A673 (cell line): ENCODE results near the gene PCBD1. TPM values are rescaled to one million over a fixed set of nuclear protein-coding genes. Genes with fewer than 3 reads are reported as not detected.

ENCODE experiments used
- BruUV-seq: library from RNA; stranded (reverse); fragments of 400-500 nt; replicated peaks from 2 replicates; lab custom pipeline; 2021; lab: Mats Ljungman, UMichigan
- CTCF ChIA-PET: fragments of 300-600 bp; sonication (Branson Sonifier 250); formaldehyde crosslinking; loops from one replicate; lab custom pipeline; 2022; ENCODE audit warnings: antibody characterized with exemption; lab: Charles Lee
- POLR2A ChIA-PET: fragments of 300-600 bp; sonication (Branson Sonifier 250); formaldehyde crosslinking; loops from one replicate; lab custom pipeline; 2022; ENCODE audit warnings: antibody characterized with exemption; ENCODE audit not compliant: low non-redundant PET; lab: Charles Lee
- DNase-seq: peaks from one replicate; pipeline ENCODE4 v3.0.0-alpha.2; 2015; ENCODE audit warnings: low spot score
- H3K27ac ChIP-seq: fragments of 200-600 bp; sonication (generic); 2 replicates; pipeline ENCODE4 v1.5.1; 2016; ENCODE audit warnings: mixed run types, low read depth, mild to moderate bottlenecking, mixed read lengths, antibody characterized with exemption, low read length; ENCODE audit not compliant: poor library complexity, severe bottlenecking
- H3K27me3 ChIP-seq: fragments of 200-600 bp; sonication (generic); replicated peaks from 2 replicates; pipeline ENCODE4 v1.6.1; 2017; ENCODE audit warnings: mixed run types, low read depth, mild to moderate bottlenecking, mixed read lengths, antibody characterized with exemption, low read length; ENCODE audit not compliant: insufficient read depth, poor library complexity
- H3K36me3 ChIP-seq: fragments of 200-600 bp; sonication (generic); 2 replicates; pipeline ENCODE4 v1.6.1; 2016; ENCODE audit warnings: mixed run types, mild to moderate bottlenecking, mixed read lengths, antibody characterized with exemption, low read length; ENCODE audit not compliant: insufficient read depth, poor library complexity, severe bottlenecking
- H3K4me1 ChIP-seq: fragments of 200-600 bp; sonication (generic); 2 replicates; pipeline ENCODE4 v1.6.1; 2017; ENCODE audit warnings: mixed run types, mild to moderate bottlenecking, mixed read lengths, antibody characterized with exemption, low read length; ENCODE audit not compliant: insufficient read depth, poor library complexity, severe bottlenecking
- H3K4me3 ChIP-seq: fragments of 200-600 bp; sonication (generic); 2 replicates; pipeline ENCODE4 v1.5.1; 2016; ENCODE audit warnings: low read depth, mixed run types, mild to moderate bottlenecking, mixed read lengths, low read length; ENCODE audit not compliant: poor library complexity, severe bottlenecking
- H3K9me3 ChIP-seq: fragments of 200-600 bp; sonication (generic); 2 replicates; pipeline ENCODE4 v1.6.1; 2016; ENCODE audit warnings: mixed run types, low read depth, mild to moderate bottlenecking, mixed read lengths, antibody characterized with exemption, low read length; ENCODE audit not compliant: poor library complexity, severe bottlenecking
- EZH2 ChIP-seq: fragments of 200-600 bp; sonication (generic); IDR thresholded peaks from 2 replicates; pipeline ENCODE4 v1.6.1; 2017; ENCODE audit warnings: borderline replicate concordance, low read depth, mild to moderate bottlenecking, mixed read lengths, antibody characterized with exemption, low read length; ENCODE audit not compliant: poor library complexity, severe bottlenecking
- intact Hi-C: fragments of 100-400 bp; cut with micrococcal nuclease; formaldehyde crosslinking; loops from one replicate; pipeline ENCODE4 v1.10.0; 2022; ENCODE audit not compliant: unreplicated experiment
- total RNA-seq: library from RNA; stranded (reverse); gene quantifications from 2 replicates; pipeline ENCODE4 v1.2.3, GENCODE V29; 2021
- TF ChIP-seq, protein P1 (sequence below): fragments of 300-800, 200-600 bp; sonication (generic); conservative IDR thresholded peaks from 2 replicates; pipeline ENCODE4 v1.5.1; 2017; ENCODE audit warnings: low read depth, mild to moderate bottlenecking, antibody characterized with exemption, low read length, moderate library complexity, mixed read lengths

Gene PCBD1
- total RNA-seq, 1 experiment from 2014 or later: 41.2 TPM

- H3K9me3 ChIP-seq: no peaks in the 10 kb centered on the region
- intact Hi-C loops: no loop called here
- H3K4me3 ChIP-seq: no peak overlapping the region
- no peak for TF ChIP-seq EZH2
- TF ChIP-seq, protein P1, sequence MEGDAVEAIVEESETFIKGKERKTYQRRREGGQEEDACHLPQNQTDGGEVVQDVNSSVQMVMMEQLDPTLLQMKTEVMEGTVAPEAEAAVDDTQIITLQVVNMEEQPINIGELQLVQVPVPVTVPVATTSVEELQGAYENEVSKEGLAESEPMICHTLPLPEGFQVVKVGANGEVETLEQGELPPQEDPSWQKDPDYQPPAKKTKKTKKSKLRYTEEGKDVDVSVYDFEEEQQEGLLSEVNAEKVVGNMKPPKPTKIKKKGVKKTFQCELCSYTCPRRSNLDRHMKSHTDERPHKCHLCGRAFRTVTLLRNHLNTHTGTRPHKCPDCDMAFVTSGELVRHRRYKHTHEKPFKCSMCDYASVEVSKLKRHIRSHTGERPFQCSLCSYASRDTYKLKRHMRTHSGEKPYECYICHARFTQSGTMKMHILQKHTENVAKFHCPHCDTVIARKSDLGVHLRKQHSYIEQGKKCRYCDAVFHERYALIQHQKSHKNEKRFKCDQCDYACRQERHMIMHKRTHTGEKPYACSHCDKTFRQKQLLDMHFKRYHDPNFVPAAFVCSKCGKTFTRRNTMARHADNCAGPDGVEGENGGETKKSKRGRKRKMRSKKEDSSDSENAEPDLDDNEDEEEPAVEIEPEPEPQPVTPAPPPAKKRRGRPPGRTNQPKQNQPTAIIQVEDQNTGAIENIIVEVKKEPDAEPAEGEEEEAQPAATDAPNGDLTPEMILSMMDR: no peak
- H3K4me1 ChIP-seq: no peaks in the 10 kb centered on the region
- BruUV-seq: no TSS peak
- H3K36me3 ChIP-seq: no peaks in the 10 kb centered on the region
- POLR2A ChIA-PET: no interaction called here
- no peak overlapping the region for H3K27ac ChIP-seq
- CTCF ChIA-PET: no interaction called here
- H3K27me3 ChIP-seq: no peaks in the 10 kb centered on the region
- no peak for DNase-seq
Observed at GRCh38 chr10:70845816-70846215, 42.5 kb downstream of the PCBD1 start.

GRCh38 chr10:70845256-70845655 is 43.1 kb downstream of the PCBD1 start:
- intact Hi-C loops: no loop called here
- no peaks in the 10 kb centered on the region for H3K36me3 ChIP-seq
- H3K27me3 ChIP-seq: no peaks in the 10 kb centered on the region
- ChIA-PET POLR2A (no interaction called here), CTCF (no interaction called here)
- no peak for TF ChIP-seq EZH2
- TF ChIP-seq, protein P1: no peak
- H3K9me3 ChIP-seq: no peaks in the 10 kb centered on the region
- H3K4me1 ChIP-seq: no peaks in the 10 kb centered on the region
- H3K27ac ChIP-seq: no peak overlapping the region
- DNase-seq: no peak
- no TSS peak for BruUV-seq
- no peak overlapping the region for H3K4me3 ChIP-seq

- intact Hi-C loops: no loop called here
- CTCF ChIA-PET: no interaction called here
- no peaks in the 10 kb centered on the region for H3K4me1 ChIP-seq
Observed at GRCh38 chr10:70843776-70844489, 44.4 kb downstream of the PCBD1 start.

More at GRCh38 chr10:70843776-70844489, 44.4 kb downstream of the PCBD1 start:
- H3K36me3 ChIP-seq: no peaks in the 10 kb centered on the region
- no peak overlapping the region for H3K4me3 ChIP-seq
- no peak overlapping the region for H3K27ac ChIP-seq
- H3K27me3 ChIP-seq: no peaks in the 10 kb centered on the region
- H3K9me3 ChIP-seq: no peaks in the 10 kb centered on the region
- no TSS peak for BruUV-seq
- POLR2A ChIA-PET: no interaction called here
- no peak for TF ChIP-seq EZH2
- TF ChIP-seq, protein P1: no peak
- DNase-seq: no peak
